Erythroblast (primary cell): Measurements from ENCODE around the gene AP2A1.

Source experiments
- GATA1 ChIP-seq: IDR thresholded peaks from 2 replicates; pipeline ENCODE4 v1.6.1; 2011; ENCODE audit warnings: low read depth, mild to moderate bottlenecking, control low read depth, low read length, moderate library complexity
- POLR2A ChIP-seq: IDR thresholded peaks from 2 replicates; pipeline ENCODE4 v1.6.1; 2011; ENCODE audit warnings: mild to moderate bottlenecking, low read length

GRCh38 chr19:49838885-49839588 lies 72.2 kb downstream of the AP2A1 start:
- peak; percentile 27 for TF ChIP-seq POLR2A
- no peak for TF ChIP-seq GATA1
